Stimulated activated CD8-positive, alpha-beta memory T cell treated with anti-CD3 and anti-CD28 coated beads, Interleukin-4, amount 100 ng/mL, for 24 hours (primary cell): Measurements from ENCODE around the gene SNX9.
"Not testable (repeated sequence)": the region's sequence is repeated elsewhere in the genome, so short reads cannot be mapped to it uniquely, and the experiment has no call there.

Experiments used
- DNase-seq: peaks from one replicate; pipeline ENCODE4 v3.0.0-alpha.2; 2020; ENCODE audit warnings: low read depth

Gene SNX9

GRCh38 chr6:157831424-157832249 is 8.6 kb downstream of the SNX9 start:
- DNase-seq = no peak

GRCh38 chr6:157832250-157832967 is 9.4 kb downstream of the SNX9 start:
- no peak for DNase-seq

- no peak for DNase-seq
Measured at GRCh38 chr6:157834549-157834948, 11.5 kb downstream of the SNX9 start.

- DNase-seq = no peak
Measured at GRCh38 chr6:157838718-157839430, 15.8 kb downstream of the SNX9 start.

GRCh38 chr6:157839606-157840005 is 16.6 kb downstream of the SNX9 start:
- no peak for DNase-seq

GRCh38 chr6:157840261-157840660 is 17.2 kb downstream of the SNX9 start:
- no peak for DNase-seq

- DNase-seq = no peak
Measured at GRCh38 chr6:157840776-157841175, 17.7 kb downstream of the SNX9 start.

GRCh38 chr6:157841211-157841840 is 18.3 kb downstream of the SNX9 start:
- DNase-seq = no peak

GRCh38 chr6:157842212-157842611 is 19.2 kb downstream of the SNX9 start:
- no peak for DNase-seq

- DNase-seq = not testable (repeated sequence)
Measured at GRCh38 chr6:157844196-157844595, 21.1 kb downstream of the SNX9 start.

- DNase-seq = no peak
Measured at GRCh38 chr6:157845493-157846259, 22.6 kb downstream of the SNX9 start.

GRCh38 chr6:157847846-157848245 is 24.8 kb downstream of the SNX9 start:
- no peak for DNase-seq

- DNase-seq = no peak
Measured at GRCh38 chr6:157848693-157849092, 25.6 kb downstream of the SNX9 start.

GRCh38 chr6:157849288-157850017 is 26.4 kb downstream of the SNX9 start:
- no peak for DNase-seq

GRCh38 chr6:157850030-157850429 is 27.0 kb downstream of the SNX9 start:
- DNase-seq = no peak

GRCh38 chr6:157853018-157853805 is 30.2 kb downstream of the SNX9 start:
- DNase-seq = no peak

GRCh38 chr6:157853902-157854502 is 31.0 kb downstream of the SNX9 start:
- DNase-seq = no peak

- DNase-seq = no peak
Measured at GRCh38 chr6:157855325-157855724, 32.3 kb downstream of the SNX9 start.

GRCh38 chr6:157855804-157856203 is 32.8 kb downstream of the SNX9 start:
- not testable (repeated sequence) for DNase-seq

GRCh38 chr6:157858664-157859063 is 35.6 kb downstream of the SNX9 start:
- not testable (repeated sequence) for DNase-seq
